IMR-90 (cell line): Measurements from ENCODE around the gene TAF8.

Experiments
- BHLHE40 ChIP-seq: fragments of 150-350 bp; IDR thresholded peaks from 2 replicates; pipeline ENCODE4 v1.6.1; 2016; ENCODE audit warnings: mild to moderate bottlenecking, low read depth, low read length
- CTCF ChIP-seq: conservative IDR thresholded peaks from 2 replicates; pipeline ENCODE4 v1.5.1; 2012; ENCODE audit warnings: mild to moderate bottlenecking, low read depth, low read length, improper control_type of control experiment
- ELK1 ChIP-seq: fragments of 150-350 bp; IDR thresholded peaks from 2 replicates; pipeline ENCODE4 v1.6.1; 2016; ENCODE audit warnings: low read depth, mild to moderate bottlenecking, low read length, moderate library complexity, borderline replicate concordance
- FOS ChIP-seq: fragments of 150-350 bp; IDR thresholded peaks from 2 replicates; pipeline ENCODE4 v1.6.1; 2016; ENCODE audit warnings: low read depth, low read length
- MAFK ChIP-seq: IDR thresholded peaks from 2 replicates; pipeline ENCODE4 v1.6.1; 2012; ENCODE audit warnings: low read depth, low read length, improper control_type of control experiment
- MXI1 ChIP-seq: IDR thresholded peaks from 2 replicates; pipeline ENCODE4 v1.6.1; 2012; ENCODE audit warnings: low read depth, mild to moderate bottlenecking, low read length, moderate library complexity, borderline replicate concordance
- POLR2A ChIP-seq: IDR thresholded peaks from 2 replicates; pipeline ENCODE4 v1.6.1; 2012; ENCODE audit warnings: mild to moderate bottlenecking, low read depth, low read length
- RAD21 ChIP-seq: IDR thresholded peaks from 2 replicates; pipeline ENCODE4 v1.6.1; 2012; ENCODE audit warnings: low read length, improper control_type of control experiment
- RCOR1 ChIP-seq: IDR thresholded peaks from 2 replicates; pipeline ENCODE4 v1.6.1; 2012; ENCODE audit warnings: mild to moderate bottlenecking, low read length, improper control_type of control experiment; ENCODE audit not compliant: insufficient replicate concordance
- USF2 ChIP-seq: fragments of 150-350 bp; IDR thresholded peaks from 2 replicates; pipeline ENCODE4 v1.6.1; 2017; ENCODE audit warnings: mild to moderate bottlenecking, antibody characterized with exemption, low read length, low read depth

- TF ChIP-seq ELK1 (no peak), RCOR1 (no peak), CTCF (no peak), MXI1 (no peak), POLR2A (no peak), FOS (no peak), USF2 (no peak), RAD21 (no peak), MAFK (no peak), BHLHE40 (no peak)
These were observed 23.0 kb downstream of the TAF8 start for GRCh38 chr6:42073287-42073686.
